BE2C (cell line): ENCODE results near the gene PRRC2B.

Experiments
- DNase-seq: peaks from one replicate; pipeline ENCODE4 v3.0.0-alpha.2; 2020
- H3K27me3 ChIP-seq: fragments of 250-450 bp; sonication (Bioruptor Pico); 2 replicates; pipeline ENCODE4 v1.5.1; 2020; ENCODE audit warnings: mild to moderate bottlenecking
- H3K36me3 ChIP-seq: fragments of 250-450 bp; sonication (Bioruptor Pico); 2 replicates; pipeline ENCODE4 v1.5.1; 2020; ENCODE audit warnings: mild to moderate bottlenecking
- H3K4me1 ChIP-seq: fragments of 250-450 bp; sonication (Bioruptor Pico); 2 replicates; pipeline ENCODE4 v1.5.1; 2020
- H3K4me3 ChIP-seq: 2 replicates; pipeline ENCODE4 v1.5.1; 2011; ENCODE audit warnings: low read depth, low read length
- H3K9me3 ChIP-seq: fragments of 250-450 bp; sonication (Bioruptor Pico); 2 replicates; pipeline ENCODE4 v1.5.1; 2020
- TF ChIP-seq, protein P1 (sequence below): IDR thresholded peaks from 2 replicates; pipeline ENCODE4 v1.5.1; 2012; ENCODE audit warnings: mild to moderate bottlenecking, low read depth, low read length

Gene PRRC2B

DNA sequence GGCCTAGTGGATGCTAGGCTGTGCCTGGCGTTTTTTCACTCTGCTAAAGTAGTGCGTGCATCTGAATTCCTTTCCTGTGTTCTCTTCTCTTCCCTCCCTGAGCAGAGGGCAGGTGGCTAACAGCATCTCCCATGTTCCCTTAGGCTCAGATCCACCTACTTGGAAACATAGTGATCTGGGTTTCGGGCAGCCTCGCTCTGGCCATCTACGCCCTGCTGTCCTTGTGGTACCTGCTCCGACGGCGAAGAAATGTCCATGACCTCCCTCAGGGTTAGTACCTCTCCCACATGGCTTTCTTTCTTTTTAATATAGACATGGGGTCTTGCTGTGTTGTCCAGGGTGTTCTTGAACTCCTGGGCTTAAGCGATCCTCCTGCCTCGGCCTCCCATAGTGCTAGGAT lies 127.3 kb downstream of the PRRC2B start:
- no peaks in the 10 kb centered on the region for H3K9me3 ChIP-seq
- TF ChIP-seq, protein P1, sequence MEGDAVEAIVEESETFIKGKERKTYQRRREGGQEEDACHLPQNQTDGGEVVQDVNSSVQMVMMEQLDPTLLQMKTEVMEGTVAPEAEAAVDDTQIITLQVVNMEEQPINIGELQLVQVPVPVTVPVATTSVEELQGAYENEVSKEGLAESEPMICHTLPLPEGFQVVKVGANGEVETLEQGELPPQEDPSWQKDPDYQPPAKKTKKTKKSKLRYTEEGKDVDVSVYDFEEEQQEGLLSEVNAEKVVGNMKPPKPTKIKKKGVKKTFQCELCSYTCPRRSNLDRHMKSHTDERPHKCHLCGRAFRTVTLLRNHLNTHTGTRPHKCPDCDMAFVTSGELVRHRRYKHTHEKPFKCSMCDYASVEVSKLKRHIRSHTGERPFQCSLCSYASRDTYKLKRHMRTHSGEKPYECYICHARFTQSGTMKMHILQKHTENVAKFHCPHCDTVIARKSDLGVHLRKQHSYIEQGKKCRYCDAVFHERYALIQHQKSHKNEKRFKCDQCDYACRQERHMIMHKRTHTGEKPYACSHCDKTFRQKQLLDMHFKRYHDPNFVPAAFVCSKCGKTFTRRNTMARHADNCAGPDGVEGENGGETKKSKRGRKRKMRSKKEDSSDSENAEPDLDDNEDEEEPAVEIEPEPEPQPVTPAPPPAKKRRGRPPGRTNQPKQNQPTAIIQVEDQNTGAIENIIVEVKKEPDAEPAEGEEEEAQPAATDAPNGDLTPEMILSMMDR = no peak
- no peaks in the 10 kb centered on the region for H3K27me3 ChIP-seq
- H3K4me3 ChIP-seq = no peak overlapping the region
- no peak for DNase-seq
- peaks cover 64% of the 10 kb centered on the region for H3K36me3 ChIP-seq
- H3K4me1 ChIP-seq = no peaks in the 10 kb centered on the region

DNA sequence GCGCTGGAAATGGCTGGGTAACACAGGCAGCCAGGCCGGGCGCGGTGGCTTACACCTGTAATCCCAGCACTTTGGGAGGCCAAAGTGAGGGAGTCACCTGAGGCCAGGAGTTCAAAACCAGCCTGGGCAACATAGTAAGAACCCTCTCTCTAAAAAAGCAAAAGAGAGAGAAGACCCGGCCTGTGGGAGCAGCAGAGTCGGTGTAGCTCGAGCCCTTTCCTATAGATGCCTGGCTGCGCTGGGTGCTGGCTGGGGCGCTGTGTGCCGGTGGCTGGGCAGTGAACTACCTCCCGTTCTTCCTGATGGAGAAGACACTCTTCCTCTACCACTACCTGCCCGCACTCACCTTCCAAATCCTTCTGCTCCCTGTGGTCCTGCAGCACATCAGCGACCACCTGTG lies 127.9 kb downstream of the PRRC2B start:
- no peaks in the 10 kb centered on the region for H3K4me1 ChIP-seq
- H3K36me3 ChIP-seq = peaks cover 58% of the 10 kb centered on the region
- H3K27me3 ChIP-seq = no peaks in the 10 kb centered on the region
- H3K9me3 ChIP-seq = no peaks in the 10 kb centered on the region
- TF ChIP-seq, protein P1 = no peak
- H3K4me3 ChIP-seq = no peak overlapping the region
- DNase-seq = no peak

DNA sequence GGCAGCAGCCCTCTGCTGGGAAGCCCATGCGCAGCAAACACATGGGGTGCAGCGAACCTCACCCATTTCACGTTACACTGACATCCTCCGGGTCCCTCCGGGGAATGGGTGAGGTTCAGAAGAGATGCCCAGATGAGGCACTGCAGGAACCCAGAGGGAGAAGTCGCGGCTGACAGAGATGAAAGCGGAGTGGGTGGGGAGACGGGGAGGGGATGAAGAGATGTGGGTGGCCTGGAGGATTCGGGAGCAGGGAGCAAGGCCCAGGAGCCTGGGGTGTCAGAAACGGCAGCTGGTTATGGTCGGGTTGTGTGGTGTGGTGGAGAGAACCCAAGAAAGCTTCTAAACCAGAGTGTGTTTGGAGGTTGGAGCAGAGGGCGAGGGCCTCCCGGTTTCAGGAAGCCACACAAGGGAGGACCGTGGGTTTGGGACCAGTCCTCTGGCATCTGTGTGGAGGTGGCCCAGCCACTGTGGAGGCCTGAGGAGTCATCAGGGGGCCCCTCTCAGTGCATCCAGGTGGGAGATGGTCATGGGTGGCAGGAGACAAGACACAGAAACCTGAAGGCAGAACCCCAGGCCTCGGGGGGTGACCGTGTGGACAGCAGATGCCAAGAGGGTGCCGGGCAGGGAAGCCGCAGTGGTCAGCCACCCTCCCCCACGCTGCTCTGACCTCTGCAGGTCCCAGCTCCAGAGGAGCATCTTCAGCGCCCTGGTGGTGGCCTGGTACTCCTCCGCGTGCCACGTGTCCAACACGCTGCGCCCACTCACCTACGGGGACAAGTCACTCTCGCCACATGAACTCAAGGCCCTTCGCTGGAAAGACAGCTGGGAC lies 128.6 kb downstream of the PRRC2B start:
- Histone ChIP-seq H3K9me3 (no peaks in the 10 kb centered on the region), H3K4me3 (no peak overlapping the region), H3K36me3 (peaks cover 56% of the 10 kb centered on the region), H3K27me3 (no peaks in the 10 kb centered on the region), H3K4me1 (no peaks in the 10 kb centered on the region)
- DNase-seq = no peak
- TF ChIP-seq, protein P1 = no peak

DNA sequence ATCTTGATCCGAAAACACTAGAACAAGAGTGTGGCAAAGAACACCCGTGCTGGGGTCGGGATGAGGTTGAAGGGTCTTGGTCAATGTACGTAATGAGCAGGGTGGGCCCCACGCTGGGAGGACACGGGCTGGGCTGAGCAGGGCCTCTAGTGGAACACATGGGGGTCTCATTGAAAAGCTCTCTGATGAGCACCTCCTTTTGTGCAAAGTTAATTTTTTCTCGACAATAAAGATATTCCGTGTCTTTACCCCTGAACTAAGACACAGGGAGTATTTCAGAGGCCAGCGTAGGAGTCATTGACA lies 129.2 kb downstream of the PRRC2B start:
- Histone ChIP-seq H3K9me3 (no peaks in the 10 kb centered on the region), H3K27me3 (no peaks in the 10 kb centered on the region), H3K36me3 (peaks cover 56% of the 10 kb centered on the region), H3K4me3 (no peak overlapping the region), H3K4me1 (no peaks in the 10 kb centered on the region)
- TF ChIP-seq, protein P1 = no peak
- no peak for DNase-seq

DNA sequence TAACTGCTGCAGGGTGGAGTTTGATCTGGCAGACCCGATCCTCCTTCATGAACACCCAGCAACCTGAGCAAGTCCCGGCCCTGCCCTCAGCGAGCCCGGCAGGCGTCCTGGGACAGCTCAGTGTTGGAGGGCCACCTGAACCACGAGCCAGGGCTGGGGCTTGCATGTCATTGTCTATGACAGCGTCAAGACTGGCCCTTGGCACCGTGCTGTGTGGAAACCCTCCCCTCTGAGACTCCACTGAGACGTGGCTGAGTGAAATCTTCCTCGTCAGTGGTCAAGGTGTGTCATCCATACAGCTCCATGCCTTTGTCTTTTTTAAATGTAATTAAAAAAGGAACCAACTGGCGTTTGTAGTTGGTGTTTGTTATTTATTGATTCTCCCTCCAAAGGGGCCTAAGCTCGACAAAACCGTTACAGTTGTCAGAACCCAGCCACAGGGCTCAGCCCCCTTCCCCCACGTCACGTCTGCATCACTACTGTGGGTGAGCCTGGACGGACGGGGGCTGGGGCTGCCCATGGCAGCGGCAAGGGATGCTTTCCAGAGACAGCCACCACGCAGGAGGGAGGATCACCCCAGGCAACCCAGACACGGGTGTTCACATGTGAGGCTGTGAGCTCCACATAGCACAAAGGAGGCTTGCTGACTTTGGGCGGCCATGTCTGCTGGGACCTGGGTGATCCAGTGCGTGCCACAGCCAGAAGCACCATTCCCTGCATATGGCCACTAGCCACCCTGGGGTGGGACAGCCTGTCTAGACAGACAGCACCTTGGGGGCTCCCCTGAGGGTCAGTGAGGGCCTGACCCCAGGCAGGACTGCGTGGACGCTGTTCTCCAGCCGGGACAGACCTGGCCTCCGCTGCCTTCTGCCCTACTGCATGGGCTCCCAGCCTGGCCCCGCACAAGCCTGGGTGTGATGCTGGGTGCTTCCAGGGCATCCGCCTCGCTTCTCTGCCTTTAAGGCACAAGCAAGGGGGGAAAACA lies 129.9 kb downstream of the PRRC2B start:
- TF ChIP-seq, protein P1 = no peak
- no peaks in the 10 kb centered on the region for H3K4me1 ChIP-seq
- H3K4me3 ChIP-seq = no peak overlapping the region
- peaks cover 56% of the 10 kb centered on the region for H3K36me3 ChIP-seq
- H3K27me3 ChIP-seq = no peaks in the 10 kb centered on the region
- no peaks in the 10 kb centered on the region for H3K9me3 ChIP-seq
- no peak for DNase-seq
